ENCODE data around the gene EWSR1. TPM values are rescaled to one million over a fixed set of nuclear protein-coding genes. Genes with fewer than 3 reads are reported as not detected.

The EWSR1 gene
- total and polyA plus RNA-seq, 2 donors (not counting 3 experiments of a cell fraction or from before 2014, with no cell fraction given), result 305 to 588 TPM

- ChIA-PET POLR2A (no interaction called here), CTCF (interaction anchor here (1.2 to 1.9 kb wide), 6 partner anchors 8 to 45 kb away, joined by 4 to 9 read pairs (median 6); no protein-coding TSS in a partner anchor)
- Histone ChIP-seq H3K9ac (replicated peaks; ENCODE audit: extremely low read depth, insufficient read depth, low read length) (no peak overlapping the region), H4K20me1 (replicated peaks; ENCODE audit: control insufficient read depth, extremely low read depth, insufficient read depth, low read length) (no peaks in the 10 kb centered on the region), H2AFZ (ENCODE audit: low read depth, low read length) (no peak overlapping the region), H3K4me1 (ENCODE audit: control insufficient read depth, extremely low read depth, insufficient read depth, low read length) (peaks cover 39% of the 10 kb centered on the region), H3K9me1 (replicated peaks; ENCODE audit: control insufficient read depth, extremely low read depth, insufficient read depth, low read length) (no peaks in the 10 kb centered on the region), H3K27ac (ENCODE audit: insufficient read depth, low read depth, low read length) (no peak overlapping the region), H3K4me3 (replicated peaks in 1 of 3; ENCODE audit: insufficient read depth in 1 of 3, low read depth in 1 of 3, low read length in 3 of 3) (no peak overlapping the region), H3K79me2 (ENCODE audit: control insufficient read depth, insufficient read depth, low read length) (peaks cover 6% of the 10 kb centered on the region), H3K27me3 (ENCODE audit: control insufficient read depth in 2 of 2, insufficient read depth in 2 of 2, low read length in 2 of 2) (peaks cover 29% of the 10 kb centered on the region in 2 experiments), H3K9me3 (replicated peaks; ENCODE audit: control insufficient read depth, insufficient read depth, low read length) (no peaks in the 10 kb centered on the region), H3K4me2 (ENCODE audit: insufficient read depth, low read length) (no peak overlapping the region), H3K36me3 (ENCODE audit: control insufficient read depth in 2 of 2, extremely low read depth in 1 of 2, insufficient read depth in 2 of 2, low read length in 2 of 2) (peaks cover 0 to 4% of the 10 kb centered on the region in 2 experiments)
- dilution Hi-C loops (cut with MboI; ENCODE audit: extremely low pct_ligation_motif_present, low sequenced_read_pairs), result no loop called here
- TSS peak; percentile 28 for BruUV-seq (replicated peaks)
- FAIRE-seq (no peak), DNase-seq (ENCODE audit: low read depth, low spot score) (no peak)
- TF ChIP-seq MYC (IDR thresholded peaks at IDR 0.05; ENCODE audit: low read depth, low read length) (no peak), FOS (IDR thresholded peaks at IDR 0.05; ENCODE audit: borderline replicate concordance, insufficient read depth, low read length) (no peak), EZH2 (IDR thresholded peaks at IDR 0.05; ENCODE audit: borderline replicate concordance, low read depth, low read length, severe bottlenecking) (no peak), CTCF (IDR thresholded peaks at IDR 0.05; ENCODE audit: extremely low read depth in 1 of 2, insufficient read depth in 1 of 2, low read depth in 1 of 2, low read length in 2 of 2) (no peak), POLR2A (IDR thresholded peaks at IDR 0.05; ENCODE audit: low read depth, low read length) (no peak), POLR2AphosphoS5 (IDR thresholded peaks at IDR 0.05; ENCODE audit: insufficient read depth, low read depth, low read length) (no peak), GATA2 (IDR thresholded peaks at IDR 0.05; ENCODE audit: insufficient read depth, insufficient read length, low read depth, low read length) (no peak), JUN (IDR thresholded peaks at IDR 0.05; ENCODE audit: borderline replicate concordance, insufficient read depth, insufficient read length, low read depth) (no peak), MAX (IDR thresholded peaks at IDR 0.05; ENCODE audit: insufficient read depth, insufficient read length) (no peak)
- intact Hi-C loops (cut with micrococcal nuclease), result no loop called here
Measured at GRCh38 chr22:29312218-29313125, 44.4 kb downstream of the EWSR1 start.

Measured in endothelial cell of umbilical vein (primary cell).